ENCODE measurements around the gene PLBD2.
A peak's percentile ranks its signal among the peaks of the same experiment; 100 is the strongest.
"Not testable (repeated sequence)": the region's sequence is repeated elsewhere in the genome, so short reads cannot be mapped to it uniquely, and the experiment has no call there.

Gene PLBD2

GRCh38 chr12:113334786-113335539, 23.4 kb upstream of the PLBD2 start, which contains the start of gene SLC8B1:
Gene SLC8B1, minus strand, starts transcription at chr12:113335109. Its CDS starts 2,231 bp downstream, at chr12:113332878.
- peak; percentile 81 for DNase-seq (ENCODE audit: low spot score)

- no peak for DNase-seq (ENCODE audit: low spot score)
These were observed 18.8 kb upstream of the PLBD2 start for GRCh38 chr12:113339540-113339939.

- no peak for DNase-seq (ENCODE audit: low spot score)
These were observed 18.3 kb upstream of the PLBD2 start for GRCh38 chr12:113340061-113340460.

GRCh38 chr12:113341535-113341934, 16.9 kb upstream of the PLBD2 start:
- no peak for DNase-seq (ENCODE audit: low spot score)

- DNase-seq (ENCODE audit: low spot score), result no peak
These were observed 13.1 kb upstream of the PLBD2 start for GRCh38 chr12:113345318-113345717.

GRCh38 chr12:113346353-113346752, 12.0 kb upstream of the PLBD2 start:
- DNase-seq (ENCODE audit: low spot score), result no peak

GRCh38 chr12:113347107-113347506, 11.3 kb upstream of the PLBD2 start:
- no peak for DNase-seq (ENCODE audit: low spot score)

- peak; percentile 23 for DNase-seq (ENCODE audit: low spot score)
These were observed 10.5 kb upstream of the PLBD2 start for GRCh38 chr12:113347892-113348291.

- no peak for DNase-seq (ENCODE audit: low spot score)
These were observed 9.4 kb upstream of the PLBD2 start for GRCh38 chr12:113348849-113349536.

- no peak for DNase-seq (ENCODE audit: low spot score)
These were observed 7.3 kb upstream of the PLBD2 start for GRCh38 chr12:113351089-113351488.

GRCh38 chr12:113354192-113354591, 4.2 kb upstream of the PLBD2 start:
- not testable (repeated sequence) for DNase-seq (ENCODE audit: low spot score)

GRCh38 chr12:113359133-113359938, 949 bp downstream of the PLBD2 start:
- peak; percentile 18 for DNase-seq (ENCODE audit: low spot score)

GRCh38 chr12:113359939-113360748, 1.8 kb downstream of the PLBD2 start:
- DNase-seq (ENCODE audit: low spot score), result no peak

GRCh38 chr12:113361574-113362370, 3.4 kb downstream of the PLBD2 start:
- DNase-seq (ENCODE audit: low spot score), result no peak

- DNase-seq (ENCODE audit: low spot score), result no peak
These were observed 6.3 kb downstream of the PLBD2 start for GRCh38 chr12:113364698-113365097.

- no peak for DNase-seq (ENCODE audit: low spot score)
These were observed 7.4 kb downstream of the PLBD2 start for GRCh38 chr12:113365639-113366395.

GRCh38 chr12:113366827-113367226, 8.4 kb downstream of the PLBD2 start:
- DNase-seq (ENCODE audit: low spot score), result no peak

GRCh38 chr12:113368331-113368730, 9.9 kb downstream of the PLBD2 start:
- peak; percentile 14 for DNase-seq (ENCODE audit: low spot score)

GRCh38 chr12:113369391-113369985, 11.1 kb downstream of the PLBD2 start:
- DNase-seq (ENCODE audit: low spot score), result no peak
